CD14-positive monocyte (primary cell): ENCODE data around the gene GAS2L2. TPM values are rescaled to one million over a fixed set of nuclear protein-coding genes. Genes with fewer than 3 reads are reported as not detected.
A peak's percentile ranks its signal among the peaks of the same experiment; 100 is the strongest.

Experiments
- DNase-seq, 3 donors: peaks; one replicate each; pipeline ENCODE4 v3.0.0-alpha.2; 2011 to 2022
- H2AFZ ChIP-seq: 2 replicates; pipeline ENCODE4 v1.6.0; 2012; ENCODE audit warnings: mild to moderate bottlenecking, low read depth, low read length, inconsistent platforms; ENCODE audit not compliant: insufficient read depth, poor library complexity, severe bottlenecking
- H3K27ac ChIP-seq, 2 donors: 1 replicate in 1 of 2; 2 replicates in 1 of 2; pipeline ENCODE4 v1.5.1; 2012 to 2013; ENCODE audit warnings: low read length in 2 of 2, control low read depth in 1 of 2, inconsistent platforms in 1 of 2, low read depth in 1 of 2, mild to moderate bottlenecking in 1 of 2
- H3K27me3 ChIP-seq, 2 donors: one replicate each; pipeline versions ENCODE4 v1.6.0 to v1.6.1; 2011 to 2013; ENCODE audit warnings: low read length in 2 of 2; ENCODE audit not compliant: control insufficient read depth in 2 of 2, insufficient read depth in 2 of 2
- H3K36me3 ChIP-seq, 2 donors: replicated peaks in 1 of 2; 1 replicate in 1 of 2; 2 replicates in 1 of 2; pipeline versions ENCODE4 v1.5.1 to v1.6.1; 2012 to 2013; ENCODE audit warnings: low read length in 2 of 2, control low read depth in 1 of 2, inconsistent platforms in 1 of 2, mild to moderate bottlenecking in 1 of 2; ENCODE audit not compliant: insufficient read depth in 2 of 2, control insufficient read depth in 1 of 2
- H3K4me1 ChIP-seq, 2 donors: 1 replicate in 1 of 2; 2 replicates in 1 of 2; pipeline versions ENCODE4 v1.5.1 to v1.6.1; 2012 to 2013; ENCODE audit warnings: low read length in 2 of 2, control low read depth in 1 of 2, inconsistent platforms in 1 of 2, mild to moderate bottlenecking in 1 of 2, moderate library complexity in 1 of 2; ENCODE audit not compliant: insufficient read depth in 2 of 2, control insufficient read depth in 1 of 2
- H3K4me2 ChIP-seq: replicated peaks from 2 replicates; pipeline ENCODE3; 2012; ENCODE audit warnings: low read length, moderate library complexity, mild to moderate bottlenecking; ENCODE audit not compliant: poor library complexity, severe bottlenecking; ENCODE audit errors: extremely low read depth
- H3K4me3 ChIP-seq, 3 experiments: fragments of 200-600 bp in 1 of 3; sonication (generic) in 1 of 3; replicated peaks in 1 of 3; 1 replicate in 2 of 3; 2 replicates in 1 of 3; pipeline ENCODE4 v1.5.1; 2011 to 2013; ENCODE audit warnings: low read length in 3 of 3, mild to moderate bottlenecking in 3 of 3, control low read depth in 2 of 3, low read depth in 2 of 3, inconsistent platforms in 1 of 3, moderate library complexity in 1 of 3
- H3K79me2 ChIP-seq: 2 replicates; pipeline ENCODE4 v1.6.0; 2012; ENCODE audit warnings: mild to moderate bottlenecking, control low read depth, inconsistent platforms, low read length, moderate library complexity; ENCODE audit not compliant: insufficient read depth
- H3K9ac ChIP-seq: 2 replicates; pipeline ENCODE4 v1.6.0; 2017; ENCODE audit warnings: low read length, mild to moderate bottlenecking; ENCODE audit not compliant: insufficient read depth, poor library complexity, severe bottlenecking
- H3K9me3 ChIP-seq, 2 donors: replicated peaks in 1 of 2; 1 replicate in 1 of 2; 2 replicates in 1 of 2; pipeline versions ENCODE4 v1.5.1 to v1.6.1; 2012 to 2013; ENCODE audit warnings: low read length in 2 of 2, control low read depth in 1 of 2; ENCODE audit not compliant: control insufficient read depth in 1 of 2, insufficient read depth in 1 of 2
- H4K20me1 ChIP-seq: 2 replicates; pipeline ENCODE4 v1.6.0; 2012; ENCODE audit warnings: mild to moderate bottlenecking, low read length, control low read depth, moderate library complexity; ENCODE audit not compliant: insufficient read depth
- H3K27ac Mint-ChIP-seq, 7 donors: one replicate each; pipeline ENCODE4 v1.8.0; 2020; ENCODE audit warnings: mild to moderate bottlenecking in 7 of 7, mixed read lengths in 7 of 7, moderate library complexity in 6 of 7, inconsistent platforms in 2 of 7
- H3K27me3 Mint-ChIP-seq, 3 donors: one replicate each; pipeline ENCODE4 v1.8.0; 2021 to 2022; ENCODE audit warnings: low read depth in 3 of 3, mild to moderate bottlenecking in 3 of 3, mixed read lengths in 3 of 3, moderate library complexity in 3 of 3, inconsistent platforms in 1 of 3
- H3K36me3 Mint-ChIP-seq, 2 donors: one replicate each; pipeline ENCODE4 v1.8.0; 2020; ENCODE audit warnings: mixed read lengths in 2 of 2, inconsistent platforms in 1 of 2, mild to moderate bottlenecking in 1 of 2
- H3K4me1 Mint-ChIP-seq: one replicate; pipeline ENCODE4 v1.8.0; 2020; ENCODE audit warnings: mild to moderate bottlenecking, mixed read lengths
- H3K4me3 Mint-ChIP-seq, 2 donors: one replicate each; pipeline ENCODE4 v1.8.0; 2020; ENCODE audit warnings: mild to moderate bottlenecking in 2 of 2, mixed read lengths in 2 of 2, moderate library complexity in 1 of 2
- H3K9me3 Mint-ChIP-seq, 7 donors: one replicate each; pipeline ENCODE4 v1.8.0; 2020 to 2022; ENCODE audit warnings: mixed read lengths in 7 of 7, mild to moderate bottlenecking in 6 of 7, moderate library complexity in 6 of 7, inconsistent platforms in 2 of 7
- WGBS: methylation state at CpG from one replicate; pipeline ENCODE4 v1.1.5; 2013; ENCODE audit warnings: missing lambda C conversion rate; ENCODE audit not compliant: insufficient coverage; 5-methylcytosine and 5-hydroxymethylcytosine counted together
- intact Hi-C, 2 donors: fragments of 100-400 bp; cut with micrococcal nuclease; formaldehyde crosslinking; loops; one replicate each; pipeline versions ENCODE4 v1.15.0 to v1.15.1; 2023
- polyA plus RNA-seq, 3 donors: library from polyadenylated mRNA; depleted of rRNA in 1 of 3; unstranded in 2 of 3; stranded (reverse) in 1 of 3; fragments of 300-500 nt in 2 of 3; fragments of >200 nt in 1 of 3; fragmentation: Illumina TruSeq in 2 of 3; gene quantifications; 1 replicate in 2 of 3; 2 replicates in 1 of 3; pipeline ENCODE4 v1.2.3, GENCODE V29; 2012 to 2021
- TF ChIP-seq, protein P1 (sequence below): fragments of 200-600 bp; IDR thresholded peaks from one replicate; pipeline ENCODE4 v1.8.0; 2022; ENCODE audit warnings: antibody characterized with exemption, mild to moderate bottlenecking

GAS2L2 gene
- polyA plus RNA-seq, 3 donors, result not detected

DNA sequence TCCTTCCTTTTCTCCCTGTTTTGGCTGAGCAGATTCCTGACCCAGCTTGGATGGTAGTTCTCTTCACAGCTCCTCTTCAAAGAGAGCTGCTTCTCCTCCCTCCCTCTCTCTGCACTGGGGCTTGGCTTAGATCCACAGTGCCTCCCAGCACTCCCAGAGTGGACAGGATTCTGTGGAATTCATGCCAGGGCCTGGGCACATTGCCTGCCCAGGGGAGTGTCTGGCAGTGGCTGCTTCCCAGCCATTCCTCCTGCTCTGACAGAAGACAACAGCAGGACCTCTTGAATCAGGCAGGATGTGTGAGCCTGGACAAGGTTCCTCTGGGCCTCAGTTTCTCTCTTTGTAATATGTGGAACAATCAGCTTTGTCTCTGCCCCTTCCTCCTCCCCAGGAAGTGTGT lies 46.9 kb upstream of the GAS2L2 start:
- H3K9ac ChIP-seq, result no peak overlapping the region
- Mint-ChIP-seq H3K27ac (peak overlapping the region in 1 of 7 donors; percentile 11), H3K36me3 (no peaks in the 10 kb centered on the region), H3K27me3 (peaks cover 30 to 39% (median 36%) of the 10 kb centered on the region in 3 donors), H3K4me3 (no peak overlapping the region), H3K4me1 (peaks cover 19% of the 10 kb centered on the region), H3K9me3 (peaks cover 0 to 3% (median 0%) of the 10 kb centered on the region in 7 donors)
- no peak overlapping the region for H3K4me2 ChIP-seq
- H3K27me3 ChIP-seq, result peaks cover 23 to 26% of the 10 kb centered on the region in 2 donors
- H3K9me3 ChIP-seq, result peaks cover 0 to under 1% of the 10 kb centered on the region in 2 donors
- TF ChIP-seq, protein P1, sequence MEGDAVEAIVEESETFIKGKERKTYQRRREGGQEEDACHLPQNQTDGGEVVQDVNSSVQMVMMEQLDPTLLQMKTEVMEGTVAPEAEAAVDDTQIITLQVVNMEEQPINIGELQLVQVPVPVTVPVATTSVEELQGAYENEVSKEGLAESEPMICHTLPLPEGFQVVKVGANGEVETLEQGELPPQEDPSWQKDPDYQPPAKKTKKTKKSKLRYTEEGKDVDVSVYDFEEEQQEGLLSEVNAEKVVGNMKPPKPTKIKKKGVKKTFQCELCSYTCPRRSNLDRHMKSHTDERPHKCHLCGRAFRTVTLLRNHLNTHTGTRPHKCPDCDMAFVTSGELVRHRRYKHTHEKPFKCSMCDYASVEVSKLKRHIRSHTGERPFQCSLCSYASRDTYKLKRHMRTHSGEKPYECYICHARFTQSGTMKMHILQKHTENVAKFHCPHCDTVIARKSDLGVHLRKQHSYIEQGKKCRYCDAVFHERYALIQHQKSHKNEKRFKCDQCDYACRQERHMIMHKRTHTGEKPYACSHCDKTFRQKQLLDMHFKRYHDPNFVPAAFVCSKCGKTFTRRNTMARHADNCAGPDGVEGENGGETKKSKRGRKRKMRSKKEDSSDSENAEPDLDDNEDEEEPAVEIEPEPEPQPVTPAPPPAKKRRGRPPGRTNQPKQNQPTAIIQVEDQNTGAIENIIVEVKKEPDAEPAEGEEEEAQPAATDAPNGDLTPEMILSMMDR, result no peak
- no peaks in the 10 kb centered on the region for H3K36me3 ChIP-seq
- H3K79me2 ChIP-seq, result no peaks in the 10 kb centered on the region
- no peak overlapping the region for H3K4me3 ChIP-seq
- H2AFZ ChIP-seq, result no peak overlapping the region
- H3K4me1 ChIP-seq, result peaks cover 13 to 19% of the 10 kb centered on the region in 2 donors
- H4K20me1 ChIP-seq, result no peaks in the 10 kb centered on the region
- intact Hi-C loops, result loop anchor here in 1 of 2 donors (10.0 kb wide), 1 partner anchor 255 kb away; no protein-coding TSS in a partner anchor
- H3K27ac ChIP-seq, result no peak overlapping the region
- DNase-seq, result no peak

GRCh38 chr17:35797918-35798317 lies 44.9 kb upstream of the GAS2L2 start:
- peaks cover 0 to 2% of the 10 kb centered on the region in 2 donors for H3K36me3 Mint-ChIP-seq
- peaks cover 0 to 6% of the 10 kb centered on the region in 2 donors for H3K9me3 ChIP-seq
- no peaks in the 10 kb centered on the region for H3K36me3 ChIP-seq
- H3K27ac Mint-ChIP-seq, result no peak overlapping the region
- intact Hi-C loops, result no loop called here
- H3K4me1 Mint-ChIP-seq, result peaks cover 24% of the 10 kb centered on the region
- no peak overlapping the region for H3K4me3 ChIP-seq
- no peak overlapping the region for H3K4me2 ChIP-seq
- peaks cover 16 to 23% of the 10 kb centered on the region in 2 donors for H3K4me1 ChIP-seq
- H3K79me2 ChIP-seq, result no peaks in the 10 kb centered on the region
- WGBS, result 100% methylated on average over 4 of the region's 5 CpGs
- H3K4me3 Mint-ChIP-seq, result peak overlapping the region in 1 of 2 donors; percentile 49
- H3K27me3 Mint-ChIP-seq, result peaks cover 48 to 59% (median 56%) of the 10 kb centered on the region in 3 donors
- no peak overlapping the region for H3K9ac ChIP-seq
- H3K27me3 ChIP-seq, result peaks cover 42 to 46% of the 10 kb centered on the region in 2 donors
- H3K27ac ChIP-seq, result no peak overlapping the region
- no peak for DNase-seq
- H4K20me1 ChIP-seq, result no peaks in the 10 kb centered on the region
- peaks cover 0 to 6% (median 0%) of the 10 kb centered on the region in 7 donors for H3K9me3 Mint-ChIP-seq
- TF ChIP-seq, protein P1, result no peak
- no peak overlapping the region for H2AFZ ChIP-seq
